ENCODE measurements around the gene HTT.
"Not testable (repeated sequence)": the region's sequence is repeated elsewhere in the genome, so short reads cannot be mapped to it uniquely, and the experiment has no call there.

HTT gene

GRCh38 chr4:3046162-3046561, 28.3 kb upstream of the HTT start:
- DNase-seq (ENCODE audit: low spot score), result no peak

- DNase-seq (ENCODE audit: low spot score), result no peak
These were observed 27.9 kb upstream of the HTT start for GRCh38 chr4:3046623-3047022.

- no peak for DNase-seq (ENCODE audit: low spot score)
These were observed 26.8 kb upstream of the HTT start for GRCh38 chr4:3047464-3048286.

GRCh38 chr4:3051141-3051897, 23.2 kb upstream of the HTT start:
- DNase-seq (ENCODE audit: low spot score), result not testable (repeated sequence)

GRCh38 chr4:3054169-3054759, 20.2 kb upstream of the HTT start:
- DNase-seq (ENCODE audit: low spot score), result no peak

GRCh38 chr4:3059943-3060342, 14.5 kb upstream of the HTT start:
- no peak for DNase-seq (ENCODE audit: low spot score)

- no peak for DNase-seq (ENCODE audit: low spot score)
These were observed 13.5 kb upstream of the HTT start for GRCh38 chr4:3060946-3061345.

- no peak for DNase-seq (ENCODE audit: low spot score)
These were observed 12.0 kb upstream of the HTT start for GRCh38 chr4:3062471-3062870.

GRCh38 chr4:3065551-3065950, 8.9 kb upstream of the HTT start:
- no peak for DNase-seq (ENCODE audit: low spot score)

GRCh38 chr4:3066836-3067400, 7.6 kb upstream of the HTT start:
- DNase-seq (ENCODE audit: low spot score), result no peak

- no peak for DNase-seq (ENCODE audit: low spot score)
These were observed 6.9 kb upstream of the HTT start for GRCh38 chr4:3067473-3068001.

- DNase-seq (ENCODE audit: low spot score), result no peak
These were observed 4.8 kb upstream of the HTT start for GRCh38 chr4:3069661-3070199.

- DNase-seq (ENCODE audit: low spot score), result peak; percentile 79
These were observed 3.6 kb upstream of the HTT start for GRCh38 chr4:3070709-3071500.

- no peak for DNase-seq (ENCODE audit: low spot score)
These were observed 2.7 kb upstream of the HTT start for GRCh38 chr4:3071811-3072210.

- no peak for DNase-seq (ENCODE audit: low spot score)
These were observed 1.1 kb upstream of the HTT start for GRCh38 chr4:3073158-3074077.

- peak; percentile 77 for DNase-seq (ENCODE audit: low spot score)
These were observed 568 bp downstream of the HTT start for GRCh38 chr4:3074846-3075651.

- DNase-seq (ENCODE audit: low spot score), result no peak
These were observed 1.1 kb downstream of the HTT start for GRCh38 chr4:3075652-3075981.

GRCh38 chr4:3077796-3078195, 3.3 kb downstream of the HTT start:
- no peak for DNase-seq (ENCODE audit: low spot score)

- DNase-seq (ENCODE audit: low spot score), result no peak
These were observed 5.2 kb downstream of the HTT start for GRCh38 chr4:3079694-3080123.
